Measurements from ENCODE around the gene HIGD2A. TPM values are rescaled to one million over a fixed set of nuclear protein-coding genes. Genes with fewer than 3 reads are reported as not detected.
A peak's percentile ranks its signal among the peaks of the same experiment; 100 is the strongest.

The HIGD2A gene
- total RNA-seq, 6 experiments from 2014 or later, result 90.4 to 109 (median 105) TPM

DNA sequence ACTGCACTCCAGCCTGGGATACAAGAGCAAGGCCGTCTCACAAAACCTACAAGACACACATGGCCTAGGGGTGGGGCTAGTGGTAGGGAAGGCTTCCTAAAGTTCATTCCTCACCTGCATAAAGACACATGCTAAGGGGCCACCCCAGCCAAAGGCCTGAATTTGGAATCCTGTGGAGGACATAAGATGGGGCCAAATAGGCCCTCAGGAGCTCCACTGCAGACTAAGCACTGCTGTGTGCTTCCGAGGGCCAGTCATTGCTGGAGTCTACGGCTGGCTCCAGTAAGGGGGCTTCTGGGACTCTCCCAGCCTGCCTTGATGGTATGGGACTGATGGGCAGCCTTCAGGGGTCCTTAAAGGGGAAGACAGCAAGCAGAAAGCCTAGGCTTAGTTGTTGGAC, 5.8 kb upstream of the HIGD2A start:
- DNase-seq, result no peak
- peaks cover 33% of the 10 kb centered on the region for H3K36me3 Mint-ChIP-seq (ENCODE audit: low read depth)
- H3K27me3 Mint-ChIP-seq (ENCODE audit: insufficient read depth), result no peaks in the 10 kb centered on the region; the same call in none of the 2 replicates
- no peak overlapping the region for H3K27ac Mint-ChIP-seq
- no peak overlapping the region for H3K4me3 Mint-ChIP-seq
- no peaks in the 10 kb centered on the region for H3K9me3 Mint-ChIP-seq
- peaks cover 22% of the 10 kb centered on the region for H3K4me1 Mint-ChIP-seq (ENCODE audit: low read depth)
- TF ChIP-seq, protein P1, sequence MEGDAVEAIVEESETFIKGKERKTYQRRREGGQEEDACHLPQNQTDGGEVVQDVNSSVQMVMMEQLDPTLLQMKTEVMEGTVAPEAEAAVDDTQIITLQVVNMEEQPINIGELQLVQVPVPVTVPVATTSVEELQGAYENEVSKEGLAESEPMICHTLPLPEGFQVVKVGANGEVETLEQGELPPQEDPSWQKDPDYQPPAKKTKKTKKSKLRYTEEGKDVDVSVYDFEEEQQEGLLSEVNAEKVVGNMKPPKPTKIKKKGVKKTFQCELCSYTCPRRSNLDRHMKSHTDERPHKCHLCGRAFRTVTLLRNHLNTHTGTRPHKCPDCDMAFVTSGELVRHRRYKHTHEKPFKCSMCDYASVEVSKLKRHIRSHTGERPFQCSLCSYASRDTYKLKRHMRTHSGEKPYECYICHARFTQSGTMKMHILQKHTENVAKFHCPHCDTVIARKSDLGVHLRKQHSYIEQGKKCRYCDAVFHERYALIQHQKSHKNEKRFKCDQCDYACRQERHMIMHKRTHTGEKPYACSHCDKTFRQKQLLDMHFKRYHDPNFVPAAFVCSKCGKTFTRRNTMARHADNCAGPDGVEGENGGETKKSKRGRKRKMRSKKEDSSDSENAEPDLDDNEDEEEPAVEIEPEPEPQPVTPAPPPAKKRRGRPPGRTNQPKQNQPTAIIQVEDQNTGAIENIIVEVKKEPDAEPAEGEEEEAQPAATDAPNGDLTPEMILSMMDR (IDR thresholded peaks at IDR 0.05), result no peak

DNA sequence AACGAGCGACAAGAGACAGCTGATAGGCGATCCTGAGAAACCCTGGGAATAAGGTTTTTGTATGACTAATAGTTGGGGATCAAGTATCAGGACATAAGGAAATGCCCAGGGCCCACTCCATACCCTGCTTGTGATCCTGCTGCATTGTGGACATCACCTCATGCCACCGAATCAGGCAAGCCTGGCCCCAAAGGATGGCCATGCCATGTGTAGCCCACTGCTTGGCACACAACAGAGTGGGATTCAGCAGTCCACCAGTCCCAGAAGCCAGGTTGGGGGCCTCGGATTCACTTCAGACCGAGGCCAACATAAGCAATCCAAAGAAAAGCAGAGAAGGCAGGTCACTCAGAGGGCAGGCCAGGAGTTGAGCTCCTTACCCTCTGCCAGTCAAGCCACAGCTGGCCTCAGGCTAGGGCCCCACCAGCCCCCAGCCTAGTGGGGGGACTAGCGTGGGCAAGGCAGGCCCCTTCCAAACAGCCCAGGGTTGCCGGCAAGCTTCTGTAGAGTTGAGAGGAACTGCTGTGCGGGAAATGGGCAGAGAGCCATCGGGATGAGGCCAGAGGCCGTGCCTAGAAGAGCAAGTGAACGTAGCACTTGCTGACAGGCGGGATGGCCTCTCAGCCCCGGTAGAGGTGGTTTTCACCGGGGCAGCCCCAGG, 5.2 kb upstream of the HIGD2A start:
- TF ChIP-seq, protein P1 (IDR thresholded peaks at IDR 0.05), result no peak
- H3K4me1 Mint-ChIP-seq (ENCODE audit: low read depth), result peaks cover 22% of the 10 kb centered on the region
- no peaks in the 10 kb centered on the region for H3K9me3 Mint-ChIP-seq
- DNase-seq, result no peak
- H3K36me3 Mint-ChIP-seq (ENCODE audit: low read depth), result peaks cover 36% of the 10 kb centered on the region
- H3K27ac Mint-ChIP-seq, result no peak overlapping the region
- no peaks in the 10 kb centered on the region; the same call in none of the 2 replicates for H3K27me3 Mint-ChIP-seq (ENCODE audit: insufficient read depth)
- H3K4me3 Mint-ChIP-seq, result no peak overlapping the region

- peaks cover 36% of the 10 kb centered on the region for H3K36me3 Mint-ChIP-seq (ENCODE audit: low read depth)
Observed at GRCh38 chr5:176383961-176384360, 4.6 kb upstream of the HIGD2A start.

GRCh38 chr5:176384366-176384930, 4.1 kb upstream of the HIGD2A start:
- Mint-ChIP-seq H3K27me3 (ENCODE audit: insufficient read depth) (peaks cover 3% of the 10 kb centered on the region), H3K27ac (0 out of 2 replicates have a peak overlapping the region, but pooled peaks have one; percentile 26), H3K36me3 (ENCODE audit: low read depth) (peaks cover 37% of the 10 kb centered on the region), H3K4me1 (ENCODE audit: low read depth) (peaks cover 25% of the 10 kb centered on the region), H3K9me3 (no peaks in the 10 kb centered on the region), H3K4me3 (no peak overlapping the region)
- TF ChIP-seq, protein P1 (IDR thresholded peaks at IDR 0.05), result no peak
- no peak for DNase-seq

More at GRCh38 chr5:176383961-176384360, 4.6 kb upstream of the HIGD2A start:
- peaks cover 22% of the 10 kb centered on the region for H3K4me1 Mint-ChIP-seq (ENCODE audit: low read depth)
- no peaks in the 10 kb centered on the region for H3K9me3 Mint-ChIP-seq
- no peak overlapping the region for H3K4me3 Mint-ChIP-seq
- no peak for DNase-seq
- 0 out of 2 replicates have a peak overlapping the region, but pooled peaks have one; percentile 26 for H3K27ac Mint-ChIP-seq
- peaks cover 3% of the 10 kb centered on the region for H3K27me3 Mint-ChIP-seq (ENCODE audit: insufficient read depth)
- TF ChIP-seq, protein P1 (IDR thresholded peaks at IDR 0.05), result no peak

GRCh38 chr5:176384991-176385390, 3.6 kb upstream of the HIGD2A start:
- Mint-ChIP-seq H3K27me3 (ENCODE audit: insufficient read depth) (peaks cover 3% of the 10 kb centered on the region), H3K9me3 (no peaks in the 10 kb centered on the region), H3K4me1 (ENCODE audit: low read depth) (peaks cover 29% of the 10 kb centered on the region), H3K36me3 (ENCODE audit: low read depth) (peaks cover 40% of the 10 kb centered on the region), H3K4me3 (no peak overlapping the region), H3K27ac (no peak overlapping the region)
- TF ChIP-seq, protein P1 (IDR thresholded peaks at IDR 0.05), result no peak
- DNase-seq, result no peak
